WI38 (cell line): ENCODE measurements around the gene MYRIP.
"Not testable (repeated sequence)": the region's sequence is repeated elsewhere in the genome, so short reads cannot be mapped to it uniquely, and the experiment has no call there.

Experiments
- H3K4me3 ChIP-seq: 2 replicates; pipeline ENCODE4 v1.5.1; 2011; ENCODE audit warnings: low read depth, mild to moderate bottlenecking, control low read depth, low read length
- TF ChIP-seq, protein P1 (sequence below): IDR thresholded peaks from 2 replicates; pipeline ENCODE4 v1.5.1; 2012; ENCODE audit warnings: low read depth, mild to moderate bottlenecking, control low read depth, low read length

MYRIP gene

DNA sequence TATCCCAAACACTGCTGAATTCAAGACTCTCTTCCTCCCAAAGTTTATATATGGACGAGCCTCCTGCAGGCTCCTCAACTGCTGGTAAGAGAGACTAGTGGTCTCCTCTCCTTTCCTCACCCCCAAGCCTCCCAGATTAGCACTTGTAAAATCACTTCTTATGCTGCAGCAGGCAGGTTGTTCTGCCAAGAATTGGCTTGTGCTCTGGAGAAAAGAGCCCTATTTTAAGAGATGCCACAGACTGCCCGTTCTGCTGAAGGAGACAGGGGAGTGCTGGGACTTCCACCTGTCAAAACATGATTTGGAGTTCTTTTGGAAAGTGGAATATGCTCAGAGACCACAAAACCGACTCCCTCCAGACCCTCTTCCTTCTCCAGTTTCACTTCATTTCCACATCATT is 269.2 kb downstream of the MYRIP start:
- H3K4me3 ChIP-seq, result no peak overlapping the region
- TF ChIP-seq, protein P1, sequence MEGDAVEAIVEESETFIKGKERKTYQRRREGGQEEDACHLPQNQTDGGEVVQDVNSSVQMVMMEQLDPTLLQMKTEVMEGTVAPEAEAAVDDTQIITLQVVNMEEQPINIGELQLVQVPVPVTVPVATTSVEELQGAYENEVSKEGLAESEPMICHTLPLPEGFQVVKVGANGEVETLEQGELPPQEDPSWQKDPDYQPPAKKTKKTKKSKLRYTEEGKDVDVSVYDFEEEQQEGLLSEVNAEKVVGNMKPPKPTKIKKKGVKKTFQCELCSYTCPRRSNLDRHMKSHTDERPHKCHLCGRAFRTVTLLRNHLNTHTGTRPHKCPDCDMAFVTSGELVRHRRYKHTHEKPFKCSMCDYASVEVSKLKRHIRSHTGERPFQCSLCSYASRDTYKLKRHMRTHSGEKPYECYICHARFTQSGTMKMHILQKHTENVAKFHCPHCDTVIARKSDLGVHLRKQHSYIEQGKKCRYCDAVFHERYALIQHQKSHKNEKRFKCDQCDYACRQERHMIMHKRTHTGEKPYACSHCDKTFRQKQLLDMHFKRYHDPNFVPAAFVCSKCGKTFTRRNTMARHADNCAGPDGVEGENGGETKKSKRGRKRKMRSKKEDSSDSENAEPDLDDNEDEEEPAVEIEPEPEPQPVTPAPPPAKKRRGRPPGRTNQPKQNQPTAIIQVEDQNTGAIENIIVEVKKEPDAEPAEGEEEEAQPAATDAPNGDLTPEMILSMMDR, result no peak

DNA sequence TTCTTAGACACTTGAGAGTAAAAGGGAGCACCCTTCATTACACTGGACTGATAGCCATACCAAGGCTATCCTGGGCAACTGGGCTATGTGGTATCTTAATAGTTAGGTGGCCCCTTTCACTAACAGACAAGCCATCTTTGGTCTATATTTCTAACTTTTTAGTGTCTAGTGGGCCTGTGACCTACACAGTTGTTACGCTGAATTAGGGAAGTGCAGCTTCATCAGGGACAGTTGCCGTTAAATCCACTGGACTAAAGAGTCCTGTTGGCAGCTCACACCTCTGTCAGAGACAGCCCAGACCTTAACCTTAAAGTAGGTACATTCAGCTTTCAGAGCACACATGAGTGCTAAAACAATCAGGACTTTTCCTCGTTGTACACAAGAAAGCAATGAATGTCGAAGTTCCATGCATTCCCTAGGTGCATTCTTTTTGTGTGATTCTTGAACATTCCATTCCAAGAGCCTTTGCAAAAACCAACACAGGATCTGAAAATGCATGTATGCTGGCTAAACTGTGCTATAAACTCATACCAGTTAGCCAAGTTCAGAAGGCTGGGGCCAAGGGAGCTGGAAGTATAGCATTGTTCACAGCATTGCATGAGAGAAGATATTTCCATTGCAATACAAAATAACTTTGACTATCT is 269.9 kb downstream of the MYRIP start:
- TF ChIP-seq, protein P1, result no peak

DNA sequence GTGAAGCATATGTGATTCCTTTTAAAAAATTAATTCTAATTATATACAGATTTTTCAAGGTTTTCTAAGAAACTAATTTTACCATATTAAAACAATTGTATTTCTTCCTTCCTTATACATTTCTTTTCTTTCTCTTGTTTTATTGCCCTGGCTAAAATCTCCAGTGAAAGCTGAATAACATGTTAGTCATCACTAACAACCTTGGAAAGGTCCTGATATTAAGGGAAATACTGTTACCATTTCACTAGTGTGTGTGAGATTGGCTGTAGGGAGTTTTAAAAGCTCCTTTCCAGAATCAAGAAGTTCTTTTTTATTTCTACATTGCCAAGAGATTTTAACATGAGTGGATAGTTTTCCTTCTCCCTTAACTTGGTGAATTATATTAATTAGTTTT is 270.4 kb downstream of the MYRIP start:
- TF ChIP-seq, protein P1, result no peak
- H3K4me3 ChIP-seq, result no peak overlapping the region

More for the DNA sequence above, 269.9 kb downstream of the MYRIP start:
- H3K4me3 ChIP-seq, result no peak overlapping the region

DNA sequence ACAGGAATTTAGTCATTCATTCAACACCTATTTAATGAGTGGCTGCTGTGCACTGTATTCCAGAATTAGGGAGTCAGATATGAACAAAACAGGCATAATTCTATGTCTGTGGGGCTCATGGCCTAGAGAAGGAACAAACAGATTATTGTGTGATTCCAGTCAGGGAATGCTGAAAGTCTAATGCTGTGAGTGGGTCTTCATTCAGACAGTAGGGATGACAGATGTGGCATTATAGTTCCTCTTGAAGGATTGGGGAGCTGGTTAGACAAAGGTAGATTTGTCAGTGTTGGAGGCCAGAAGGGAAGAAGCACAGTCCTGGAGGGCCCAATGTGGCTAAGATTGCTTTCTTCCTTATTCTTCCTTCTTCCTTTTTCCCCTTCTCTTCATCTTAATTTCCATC is 273.7 kb downstream of the MYRIP start:
- TF ChIP-seq, protein P1, result no peak
- H3K4me3 ChIP-seq, result no peak overlapping the region

DNA sequence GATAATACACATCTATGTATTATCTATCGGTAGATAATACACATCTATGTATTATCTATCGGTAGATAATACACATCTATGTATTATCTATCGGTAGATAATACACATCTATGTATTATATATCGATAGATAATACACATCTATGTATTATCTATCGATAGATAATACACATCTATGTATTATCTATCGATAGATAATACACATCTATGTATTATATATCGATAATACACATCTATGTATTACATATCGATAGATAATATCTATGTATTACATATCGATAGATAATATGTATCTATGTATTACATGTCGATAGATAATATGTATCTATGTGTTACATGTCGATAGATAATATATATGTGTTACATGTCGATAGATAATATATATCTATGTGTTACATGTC is 275.0 kb downstream of the MYRIP start:
- H3K4me3 ChIP-seq, result not testable (repeated sequence)

DNA sequence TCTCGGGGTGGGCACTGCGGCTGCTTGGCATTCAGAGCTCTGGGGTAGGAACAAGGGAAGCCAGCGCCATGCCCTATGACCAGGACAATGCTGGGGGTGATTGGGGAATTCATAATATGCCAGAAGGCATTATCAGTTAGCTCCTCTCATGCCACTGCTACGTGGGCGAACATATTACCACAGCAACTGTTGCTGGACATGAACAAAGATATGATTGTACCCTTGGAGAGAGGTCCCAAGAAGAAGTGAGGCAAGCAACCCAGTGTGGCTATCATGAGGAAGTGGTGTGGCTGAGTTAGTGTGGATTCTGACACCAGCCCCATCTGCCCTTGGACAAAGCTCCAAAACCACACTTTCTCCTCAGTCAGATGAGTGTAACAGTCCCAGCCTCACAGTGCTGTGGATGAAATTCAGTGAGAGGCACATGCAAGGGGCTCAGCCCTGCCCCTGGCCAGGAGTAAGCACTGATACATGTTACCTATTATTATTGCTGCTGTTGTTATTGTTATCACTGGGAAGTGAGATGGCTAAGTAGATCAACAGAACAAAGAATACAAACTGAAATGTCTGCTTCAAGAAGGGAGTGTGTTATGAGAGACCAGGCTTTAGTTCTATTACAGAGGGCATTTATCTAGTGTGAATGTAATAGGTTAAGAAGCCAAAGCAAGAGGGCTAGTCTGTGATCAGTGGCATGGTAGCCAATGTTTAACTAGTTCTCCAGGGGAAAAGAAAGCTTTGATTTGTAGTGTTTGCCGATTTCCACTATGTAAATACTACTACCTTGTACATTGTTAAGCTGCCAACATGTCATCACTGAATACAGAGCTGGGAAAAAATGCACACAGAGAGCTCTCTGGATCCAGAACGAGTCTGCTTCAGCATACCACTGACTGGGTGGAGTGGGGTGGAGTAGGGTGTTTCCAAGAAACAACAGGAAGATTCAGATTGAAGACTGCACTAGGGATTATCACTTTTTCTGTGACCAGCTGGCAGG is 277.8 kb downstream of the MYRIP start:
- H3K4me3 ChIP-seq, result no peak overlapping the region
- TF ChIP-seq, protein P1, result no peak

DNA sequence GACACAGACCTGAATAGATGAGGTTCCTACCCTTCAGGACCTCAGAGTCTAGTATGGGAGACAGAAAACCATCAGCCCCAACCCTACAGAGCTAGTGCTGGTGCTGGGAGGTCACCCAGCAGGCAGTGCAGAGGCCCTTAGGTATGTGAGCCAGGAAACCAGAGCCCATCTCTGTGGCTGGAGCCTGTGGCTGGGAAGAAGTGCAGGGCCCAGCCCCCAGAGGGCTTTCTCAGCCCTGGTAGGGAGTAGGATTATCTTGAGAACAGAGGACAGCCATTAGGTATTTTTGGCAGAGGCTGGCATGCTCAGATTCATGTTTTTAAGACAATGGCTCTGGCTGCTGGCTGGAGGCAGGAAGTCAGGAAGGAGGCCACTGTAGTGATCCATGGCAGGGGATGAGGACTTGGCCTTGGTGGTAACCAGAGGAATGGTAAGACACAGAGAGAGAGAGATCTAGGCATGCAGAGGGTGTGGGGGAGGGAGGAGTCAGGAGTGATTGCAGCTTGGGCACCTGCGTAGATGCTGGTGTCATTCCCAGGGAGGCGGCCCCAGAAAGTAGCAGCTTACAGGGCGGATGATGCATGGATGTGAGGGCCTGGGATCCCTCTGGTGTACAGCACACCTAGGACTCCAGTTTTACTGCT is 279.2 kb downstream of the MYRIP start:
- H3K4me3 ChIP-seq, result no peak overlapping the region
- TF ChIP-seq, protein P1, result no peak
